GM12801 (cell line): ENCODE measurements around the gene HID1.

ENCODE experiments used
- CTCF ChIP-seq: IDR thresholded peaks from one replicate; pipeline ENCODE4 v1.5.1; 2011; ENCODE audit warnings: control low read depth; ENCODE audit not compliant: insufficient read length; ENCODE audit errors: extremely low read depth

HID1 gene

DNA sequence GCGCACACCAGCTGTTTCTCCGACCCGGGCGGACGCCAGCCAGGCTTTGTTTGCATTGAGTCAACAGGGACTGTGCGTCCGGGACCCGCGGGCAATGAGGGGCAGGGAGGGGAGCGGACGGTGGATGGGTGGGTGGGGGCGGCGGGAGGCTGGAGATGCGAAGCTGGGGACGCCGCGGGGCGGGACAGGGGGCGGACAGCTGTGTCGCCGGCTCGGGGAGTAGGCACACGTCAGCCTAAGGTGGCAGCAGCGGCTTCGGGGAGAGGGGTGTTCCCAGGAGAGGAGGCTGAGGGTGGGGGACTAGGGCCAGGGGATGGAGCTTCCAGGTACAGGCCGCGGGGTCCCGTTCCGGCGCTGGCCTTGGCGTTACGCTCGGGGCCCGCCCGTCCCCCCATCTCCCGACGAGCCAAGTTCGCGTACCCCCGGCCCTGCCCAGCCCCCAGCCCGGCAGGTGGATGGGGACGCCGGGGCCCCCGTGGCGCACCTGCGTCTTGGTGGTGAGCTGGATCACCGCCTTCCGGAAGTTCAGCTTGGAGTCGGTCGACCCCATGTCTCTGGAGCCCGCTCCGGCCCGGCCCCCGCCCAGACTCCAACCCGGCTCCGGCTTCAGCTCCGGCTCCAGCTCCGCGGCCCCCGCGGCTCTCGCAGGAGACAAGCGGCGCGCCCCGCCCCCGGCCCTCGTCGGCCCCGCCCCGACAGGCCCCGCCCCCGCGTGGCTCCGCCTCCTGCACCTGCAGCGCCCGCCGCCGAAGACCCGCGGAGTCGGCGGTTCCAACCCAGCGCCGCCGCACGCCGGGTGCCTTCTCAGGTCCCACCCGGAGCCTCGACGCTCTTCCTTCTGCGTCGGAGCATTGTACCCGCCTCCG lies at the start of gene HID1:
HID1 (minus strand) TSS at position 653 of the 866 bp plus-strand sequence; CDS start at position 550, 103 bp downstream.
- TF ChIP-seq CTCF, result no peak

- TF ChIP-seq CTCF, result no peak
Observed at GRCh38 chr17:75020331-75021110, 48.0 kb upstream of the HID1 start.

- TF ChIP-seq CTCF, result no peak
Observed at GRCh38 chr17:75019710-75020109, 47.2 kb upstream of the HID1 start.

DNA sequence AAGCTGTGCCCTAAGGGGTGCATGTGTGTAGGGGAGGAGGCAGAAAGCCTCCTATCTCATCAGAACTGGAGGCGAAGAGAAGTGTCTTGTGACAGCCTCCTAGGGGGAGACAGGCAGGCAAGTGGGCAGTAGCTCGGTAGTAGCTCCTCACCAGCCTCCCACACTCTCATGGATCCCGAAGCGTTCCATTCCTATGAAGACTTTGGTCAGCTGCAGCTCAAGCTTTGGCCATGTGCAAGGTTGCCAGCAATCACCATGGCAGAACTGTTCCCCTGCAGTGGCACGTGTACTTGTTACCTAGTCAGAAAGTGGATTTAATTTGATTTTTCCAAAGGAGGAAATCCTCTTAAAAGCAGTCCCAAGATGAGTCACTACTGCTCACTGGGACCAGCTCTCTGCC lies 46.6 kb upstream of the HID1 start:
- TF ChIP-seq CTCF, result no peak

DNA sequence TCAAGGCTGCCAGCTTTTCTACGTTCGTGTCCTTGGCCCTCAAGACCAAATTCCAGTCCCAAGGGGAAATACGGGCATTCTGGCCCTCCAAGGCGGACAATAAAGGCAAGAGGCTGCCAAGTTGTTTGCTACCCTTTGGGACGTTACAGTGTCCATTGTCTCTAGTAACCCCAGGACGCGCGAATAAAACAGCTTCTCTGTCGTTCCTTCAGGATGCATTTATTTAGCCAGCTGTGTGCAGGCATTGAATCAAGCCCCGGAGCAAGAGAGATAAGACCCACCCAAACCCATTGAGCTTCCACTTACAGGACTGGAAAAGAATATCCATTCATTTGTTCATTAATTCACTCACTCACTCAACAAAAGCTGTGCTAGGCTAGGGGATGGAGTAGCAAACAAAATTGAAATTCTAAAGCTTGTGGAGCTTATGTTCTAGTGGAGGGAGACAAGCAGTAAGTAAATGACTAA lies 40.6 kb upstream of the HID1 start:
- TF ChIP-seq CTCF, result no peak

DNA sequence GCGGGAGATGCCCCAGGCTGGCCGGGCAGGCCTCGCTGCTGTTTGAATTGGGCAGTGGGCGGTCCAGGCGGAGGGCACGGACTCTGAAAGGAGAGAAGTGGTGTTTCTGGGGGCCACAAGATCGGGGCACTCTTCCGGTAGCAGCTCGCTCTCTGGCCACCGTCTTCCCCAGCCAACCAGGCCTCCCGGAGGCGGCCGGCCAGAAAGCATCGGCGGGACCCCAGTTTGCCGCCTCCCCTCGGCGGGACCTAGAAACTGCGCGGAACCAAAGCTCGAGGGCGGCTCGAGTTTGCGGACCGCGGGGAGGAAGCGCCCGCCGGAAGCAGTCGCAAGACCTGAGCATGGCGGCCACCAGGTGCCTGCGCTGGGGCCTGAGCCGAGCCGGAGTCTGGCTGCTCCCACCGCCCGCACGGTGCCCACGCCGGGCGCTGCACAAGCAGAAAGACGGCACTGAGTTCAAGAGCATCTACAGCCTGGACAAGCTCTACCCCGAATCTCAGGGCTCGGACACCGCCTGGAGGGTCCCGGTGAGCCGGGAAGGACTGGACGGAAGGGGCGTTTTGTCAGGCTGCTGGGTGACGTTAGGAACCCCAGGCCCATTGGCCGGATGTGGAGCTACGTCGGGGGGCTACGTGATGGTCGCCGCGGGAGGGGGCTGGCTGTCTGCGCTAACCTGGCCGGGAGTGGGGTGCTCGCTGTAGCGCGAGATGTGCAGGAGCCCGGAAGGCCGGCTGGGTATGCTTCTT lies 40.0 kb upstream of the HID1 start, which contains the start of gene MRPL58:
MRPL58 (plus strand) TSS at position 325 of the 746 bp plus-strand sequence; CDS start at position 342, 17 bp downstream.
- TF ChIP-seq CTCF, result no peak

GRCh38 chr17:75012096-75012345 lies 39.5 kb upstream of the HID1 start:
- no peak for TF ChIP-seq CTCF
